ENCODE data around the gene POLR1G. TPM values are rescaled to one million over a fixed set of nuclear protein-coding genes. Genes with fewer than 3 reads are reported as not detected.

Gene POLR1G
- total RNA-seq, 1 donor from 2014 or later: 7.3 TPM

DNA sequence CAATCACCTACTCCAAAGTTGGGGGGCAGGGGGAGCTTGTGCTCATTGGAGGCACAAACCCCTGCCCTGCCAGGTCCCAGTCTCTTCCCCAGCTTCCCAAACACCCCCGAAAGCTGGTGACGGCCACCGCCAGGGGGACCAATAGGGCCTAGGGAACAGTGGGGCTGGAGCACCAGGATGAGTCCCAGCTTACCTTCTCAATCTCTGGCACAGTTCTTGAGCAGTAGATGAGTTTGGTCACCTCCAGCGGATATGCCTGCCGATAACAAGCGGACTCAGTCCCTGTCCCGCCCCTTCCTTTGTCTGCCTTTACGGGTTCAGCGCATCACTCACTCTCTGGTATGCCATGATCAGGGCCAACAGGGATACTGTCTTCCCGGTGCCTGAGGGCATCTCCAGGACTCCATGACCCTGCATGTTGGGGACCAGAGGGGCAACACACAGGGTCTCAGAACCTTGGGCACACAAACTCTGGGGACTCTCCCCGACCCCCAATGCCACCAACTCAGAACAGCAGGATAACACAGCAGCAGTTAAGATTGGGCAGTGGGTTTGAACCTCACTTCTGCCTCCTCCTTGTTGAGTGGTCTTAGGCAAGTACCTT lies 37.6 kb upstream of the POLR1G start:
- DNase-seq (ENCODE audit: low spot score): no peak
- H3K4me3 Mint-ChIP-seq (ENCODE audit: unreplicated experiment): peak overlapping the region; percentile 51
- H3K36me3 Mint-ChIP-seq (ENCODE audit: low read depth): no peaks in the 10 kb centered on the region
- peaks cover 15% of the 10 kb centered on the region for H3K4me1 Mint-ChIP-seq (ENCODE audit: low read depth)
- H3K27ac Mint-ChIP-seq (ENCODE audit: unreplicated experiment): peak overlapping the region; percentile 41
- H3K27me3 Mint-ChIP-seq (ENCODE audit: low read depth): no peaks in the 10 kb centered on the region
- TF ChIP-seq, protein P1, sequence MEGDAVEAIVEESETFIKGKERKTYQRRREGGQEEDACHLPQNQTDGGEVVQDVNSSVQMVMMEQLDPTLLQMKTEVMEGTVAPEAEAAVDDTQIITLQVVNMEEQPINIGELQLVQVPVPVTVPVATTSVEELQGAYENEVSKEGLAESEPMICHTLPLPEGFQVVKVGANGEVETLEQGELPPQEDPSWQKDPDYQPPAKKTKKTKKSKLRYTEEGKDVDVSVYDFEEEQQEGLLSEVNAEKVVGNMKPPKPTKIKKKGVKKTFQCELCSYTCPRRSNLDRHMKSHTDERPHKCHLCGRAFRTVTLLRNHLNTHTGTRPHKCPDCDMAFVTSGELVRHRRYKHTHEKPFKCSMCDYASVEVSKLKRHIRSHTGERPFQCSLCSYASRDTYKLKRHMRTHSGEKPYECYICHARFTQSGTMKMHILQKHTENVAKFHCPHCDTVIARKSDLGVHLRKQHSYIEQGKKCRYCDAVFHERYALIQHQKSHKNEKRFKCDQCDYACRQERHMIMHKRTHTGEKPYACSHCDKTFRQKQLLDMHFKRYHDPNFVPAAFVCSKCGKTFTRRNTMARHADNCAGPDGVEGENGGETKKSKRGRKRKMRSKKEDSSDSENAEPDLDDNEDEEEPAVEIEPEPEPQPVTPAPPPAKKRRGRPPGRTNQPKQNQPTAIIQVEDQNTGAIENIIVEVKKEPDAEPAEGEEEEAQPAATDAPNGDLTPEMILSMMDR (IDR thresholded peaks at IDR 0.05): no peak
- H3K9me3 Mint-ChIP-seq (ENCODE audit: low read depth): no peaks in the 10 kb centered on the region

DNA sequence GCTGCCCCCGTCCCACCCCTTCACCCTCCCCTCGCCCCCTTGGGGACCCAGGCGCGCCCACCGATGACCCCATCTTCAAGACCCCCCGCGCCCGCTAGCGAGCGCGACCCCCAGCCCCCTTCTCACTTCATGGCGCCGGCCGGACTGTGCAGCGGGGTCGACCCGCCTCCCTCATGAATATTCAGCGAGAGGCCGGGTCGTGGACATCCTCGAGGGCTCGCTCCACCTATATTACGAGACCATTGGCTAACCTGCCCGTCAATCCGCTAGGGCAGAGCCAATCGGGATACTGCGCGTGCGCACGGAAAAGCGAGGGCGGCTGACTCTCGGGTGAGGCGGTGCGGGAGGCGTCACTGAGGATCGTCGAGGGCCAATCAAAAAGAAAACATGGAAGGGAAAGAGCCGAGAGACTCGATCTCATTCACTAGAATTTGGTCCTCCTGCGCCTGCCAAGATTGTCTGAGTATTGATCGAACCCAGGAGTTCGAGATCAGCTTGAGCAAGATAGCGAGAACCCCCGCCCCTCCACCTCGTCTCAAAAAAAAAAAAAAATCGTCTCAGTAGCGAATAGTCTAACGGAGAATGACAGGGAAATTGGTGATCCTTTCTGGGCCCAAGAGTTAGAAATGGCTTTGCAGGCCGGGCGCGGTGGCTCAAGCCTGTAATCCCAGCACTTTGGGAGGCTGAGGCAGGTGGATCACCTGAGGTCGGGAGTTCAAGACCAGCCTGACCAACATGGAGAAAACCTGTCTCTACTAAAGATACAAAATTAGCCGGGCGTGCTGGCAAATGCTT lies 35.8 kb upstream of the POLR1G start, which contains the start of gene ERCC2:
TSS of gene ERCC2 (minus strand) at position 164 of the 795 bp plus-strand sequence. CDS start at position 131, 33 bp downstream.
- peak within 1 kb of the TSS; percentile 100 for H3K27ac Mint-ChIP-seq (ENCODE audit: unreplicated experiment)
- no peaks in the 10 kb centered on the region for H3K27me3 Mint-ChIP-seq (ENCODE audit: low read depth)
- no peaks in the 10 kb centered on the region for H3K9me3 Mint-ChIP-seq (ENCODE audit: low read depth)
- H3K4me1 Mint-ChIP-seq (ENCODE audit: low read depth): peaks cover 18% of the 10 kb centered on the region
- DNase-seq (ENCODE audit: low spot score): peak; percentile 99
- H3K36me3 Mint-ChIP-seq (ENCODE audit: low read depth): no peaks in the 10 kb centered on the region
- H3K4me3 Mint-ChIP-seq (ENCODE audit: unreplicated experiment): peak within 1 kb of the TSS; percentile 90
- TF ChIP-seq, protein P1 (IDR thresholded peaks at IDR 0.05): no peak

DNA sequence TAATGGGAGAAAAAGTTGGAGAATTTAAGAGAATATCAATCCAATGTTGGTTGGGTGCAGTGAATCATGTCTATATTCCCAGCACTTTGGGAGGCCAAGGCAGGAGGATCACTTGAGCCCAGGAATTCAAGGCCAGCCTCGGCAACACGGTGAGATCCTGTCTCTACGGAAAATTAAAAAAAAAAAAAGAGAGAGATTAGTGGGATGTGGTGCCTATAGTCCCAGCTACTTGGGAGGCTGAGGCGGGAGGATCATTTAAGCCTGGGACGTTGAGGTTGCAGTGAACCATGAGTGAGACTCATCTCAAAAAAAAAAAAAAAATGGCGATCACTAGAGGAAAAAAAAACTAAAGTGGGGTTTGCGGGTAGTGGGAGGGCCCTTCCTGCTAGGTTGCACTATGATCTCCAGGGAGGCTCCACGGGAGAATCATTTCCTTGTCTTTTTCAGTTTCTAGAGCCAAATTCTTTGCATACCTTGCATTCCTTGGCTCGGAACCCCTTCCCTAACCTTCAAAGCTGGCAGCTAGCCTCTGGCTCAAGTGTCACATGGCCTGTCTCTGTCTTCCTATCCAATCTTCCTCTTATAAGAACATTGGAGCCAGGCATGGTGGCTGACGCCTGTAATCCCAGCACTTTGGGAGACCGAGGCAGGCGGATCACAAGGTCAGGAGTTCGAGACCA lies 30.3 kb upstream of the POLR1G start:
- no peaks in the 10 kb centered on the region for H3K9me3 Mint-ChIP-seq (ENCODE audit: low read depth)
- peak overlapping the region; percentile 86 for H3K27ac Mint-ChIP-seq (ENCODE audit: unreplicated experiment)
- H3K4me3 Mint-ChIP-seq (ENCODE audit: unreplicated experiment): no peak overlapping the region
- TF ChIP-seq, protein P1 (IDR thresholded peaks at IDR 0.05): no peak
- peaks cover 29% of the 10 kb centered on the region for H3K4me1 Mint-ChIP-seq (ENCODE audit: low read depth)
- H3K36me3 Mint-ChIP-seq (ENCODE audit: low read depth): peaks cover 1% of the 10 kb centered on the region
- no peaks in the 10 kb centered on the region for H3K27me3 Mint-ChIP-seq (ENCODE audit: low read depth)
- DNase-seq (ENCODE audit: low spot score): no peak

DNA sequence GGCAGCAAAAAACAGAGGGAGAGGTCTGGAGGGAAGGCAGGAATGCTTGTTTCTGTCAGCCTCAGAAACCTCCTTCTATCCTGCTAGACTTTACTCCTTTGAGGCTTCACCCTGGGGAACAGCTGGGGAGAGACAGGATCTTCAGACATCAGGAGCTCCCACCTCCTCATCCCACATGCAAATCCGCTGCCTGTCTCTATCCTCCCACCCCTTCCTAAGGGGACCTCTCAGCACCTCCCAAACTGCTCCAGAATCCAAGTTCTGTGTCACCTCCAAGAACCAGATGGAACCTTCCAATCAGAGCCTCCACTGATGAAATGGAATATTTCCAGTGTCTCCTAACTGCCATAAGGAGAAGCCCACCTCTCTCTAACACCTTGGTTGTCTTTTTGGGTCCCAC lies 26.3 kb upstream of the POLR1G start:
- TF ChIP-seq, protein P1 (IDR thresholded peaks at IDR 0.05): no peak
- Mint-ChIP-seq H3K27ac (ENCODE audit: unreplicated experiment) (peak overlapping the region; percentile 42), H3K36me3 (ENCODE audit: low read depth) (peaks cover 8% of the 10 kb centered on the region)

DNA sequence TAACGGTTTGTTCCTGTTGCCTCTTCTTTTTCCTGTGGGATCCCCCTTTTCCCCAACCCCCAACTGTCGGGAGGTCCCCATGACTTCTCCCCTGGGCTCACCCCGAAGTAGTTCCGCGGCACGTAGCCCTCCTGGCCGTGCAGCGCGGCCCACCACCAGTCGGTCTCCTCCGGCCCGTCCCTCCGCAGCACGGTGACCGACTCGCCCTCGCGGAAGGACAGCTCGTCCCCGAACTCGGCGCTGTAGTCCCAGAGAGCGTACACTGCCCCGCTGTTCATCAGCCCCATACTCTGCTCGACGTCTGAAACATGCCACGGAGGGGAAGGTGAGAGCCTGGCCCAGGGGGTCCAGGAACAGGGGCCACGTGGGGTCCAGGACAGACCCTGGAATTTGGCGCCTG lies 24.0 kb upstream of the POLR1G start:
- TF ChIP-seq, protein P1 (IDR thresholded peaks at IDR 0.05): no peak
- Mint-ChIP-seq H3K4me3 (ENCODE audit: unreplicated experiment) (no peak overlapping the region), H3K36me3 (ENCODE audit: low read depth) (peaks cover 8% of the 10 kb centered on the region), H3K27me3 (ENCODE audit: low read depth) (no peaks in the 10 kb centered on the region), H3K4me1 (ENCODE audit: low read depth) (peaks cover 8% of the 10 kb centered on the region), H3K9me3 (ENCODE audit: low read depth) (no peaks in the 10 kb centered on the region), H3K27ac (ENCODE audit: unreplicated experiment) (peak overlapping the region; percentile 17)
- DNase-seq (ENCODE audit: low spot score): no peak

More for the DNA sequence above, 26.3 kb upstream of the POLR1G start:
- DNase-seq (ENCODE audit: low spot score): no peak
- Mint-ChIP-seq H3K27me3 (ENCODE audit: low read depth) (no peaks in the 10 kb centered on the region), H3K9me3 (ENCODE audit: low read depth) (no peaks in the 10 kb centered on the region), H3K4me3 (ENCODE audit: unreplicated experiment) (no peak overlapping the region), H3K4me1 (ENCODE audit: low read depth) (peaks cover 22% of the 10 kb centered on the region)

Measured in chondrocyte (in vitro differentiated cells).